Effector memory CD4-positive, alpha-beta T cell (primary cell): Measurements from ENCODE around the gene MTA3.

ENCODE experiments used
- DNase-seq, 3 donors: peaks; one replicate each; pipeline ENCODE4 v3.0.0-alpha.2; 2020
- H3K27ac ChIP-seq: 2 replicates; pipeline ENCODE4 v1.7.0; 2013; ENCODE audit warnings: mild to moderate bottlenecking, low read length, moderate library complexity; ENCODE audit not compliant: insufficient read depth, poor library complexity, severe bottlenecking
- H3K27me3 ChIP-seq: replicated peaks from 2 replicates; pipeline ENCODE4 v1.7.0; 2013; ENCODE audit warnings: mild to moderate bottlenecking, low read length; ENCODE audit not compliant: insufficient read depth, control insufficient read depth, poor library complexity, severe bottlenecking
- H3K36me3 ChIP-seq: 2 replicates; pipeline ENCODE4 v1.7.0; 2013; ENCODE audit warnings: mild to moderate bottlenecking, low read length, moderate library complexity; ENCODE audit not compliant: control insufficient read depth, insufficient read depth
- H3K4me1 ChIP-seq: 2 replicates; pipeline ENCODE4 v1.7.0; 2013; ENCODE audit warnings: low read length, mild to moderate bottlenecking; ENCODE audit not compliant: control insufficient read depth, insufficient read depth, poor library complexity, severe bottlenecking
- H3K4me3 ChIP-seq: 2 replicates; pipeline ENCODE4 v1.7.0; 2013; ENCODE audit warnings: low read length, low read depth, mild to moderate bottlenecking; ENCODE audit not compliant: insufficient read depth, poor library complexity, severe bottlenecking
- H3K9me3 ChIP-seq: 2 replicates; pipeline ENCODE4 v1.7.0; 2013; ENCODE audit warnings: mild to moderate bottlenecking, low read length, moderate library complexity; ENCODE audit not compliant: control insufficient read depth

MTA3 gene

DNA sequence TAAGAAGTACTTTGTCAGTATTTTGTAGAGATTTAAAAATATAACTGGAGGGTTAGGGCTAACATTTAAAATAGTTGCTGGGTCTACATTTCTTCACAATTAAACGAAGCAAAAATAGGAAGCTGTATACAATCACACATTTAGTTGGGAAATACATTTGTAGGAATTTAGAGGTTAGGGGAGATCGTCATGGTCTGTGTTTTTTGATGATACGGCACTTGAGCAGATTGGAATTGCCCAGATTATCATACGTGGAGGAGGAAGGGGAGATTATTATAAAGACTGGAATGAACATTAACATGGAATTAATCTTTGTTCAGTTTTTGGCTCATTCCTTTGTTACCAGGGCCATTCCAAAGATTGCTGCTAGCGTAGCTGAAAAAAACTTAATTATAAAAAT, 84.6 kb downstream of the MTA3 start:
- no peaks in the 10 kb centered on the region for H3K9me3 ChIP-seq
- no peaks in the 10 kb centered on the region for H3K36me3 ChIP-seq
- H3K27ac ChIP-seq: no peak overlapping the region
- no peaks in the 10 kb centered on the region for H3K27me3 ChIP-seq
- peaks cover 5% of the 10 kb centered on the region for H3K4me1 ChIP-seq
- no peak overlapping the region for H3K4me3 ChIP-seq
- DNase-seq: no peak

DNA sequence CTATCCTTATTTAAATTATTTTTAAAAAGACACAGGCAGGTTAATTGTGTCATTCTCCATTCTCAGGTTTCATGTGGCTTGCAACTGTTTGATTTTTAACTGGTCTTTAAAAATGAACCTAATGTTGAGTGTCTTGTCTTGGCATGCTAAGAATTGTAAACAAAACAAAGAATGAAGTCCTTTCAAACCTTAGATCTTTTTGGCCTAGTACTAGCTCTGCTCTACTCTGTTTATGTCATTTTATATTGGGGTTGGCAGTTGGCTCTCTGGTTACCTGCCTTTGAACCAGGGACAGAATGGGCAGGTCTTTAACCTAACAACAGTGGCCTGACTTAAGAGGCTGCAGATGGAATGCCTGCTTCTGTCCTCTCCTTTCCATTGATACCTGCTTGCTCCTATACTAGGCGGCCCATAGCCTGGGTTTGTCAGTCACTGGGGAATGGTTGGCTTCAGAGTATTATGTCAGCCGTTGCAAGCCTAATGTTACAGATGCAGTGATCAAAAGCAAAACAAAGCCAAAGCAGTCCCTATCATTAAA, 85.5 kb downstream of the MTA3 start:
- DNase-seq: no peak
- Histone ChIP-seq H3K9me3 (no peaks in the 10 kb centered on the region), H3K4me3 (no peak overlapping the region), H3K27ac (no peak overlapping the region), H3K4me1 (peaks cover 5% of the 10 kb centered on the region), H3K27me3 (no peaks in the 10 kb centered on the region), H3K36me3 (no peaks in the 10 kb centered on the region)

DNA sequence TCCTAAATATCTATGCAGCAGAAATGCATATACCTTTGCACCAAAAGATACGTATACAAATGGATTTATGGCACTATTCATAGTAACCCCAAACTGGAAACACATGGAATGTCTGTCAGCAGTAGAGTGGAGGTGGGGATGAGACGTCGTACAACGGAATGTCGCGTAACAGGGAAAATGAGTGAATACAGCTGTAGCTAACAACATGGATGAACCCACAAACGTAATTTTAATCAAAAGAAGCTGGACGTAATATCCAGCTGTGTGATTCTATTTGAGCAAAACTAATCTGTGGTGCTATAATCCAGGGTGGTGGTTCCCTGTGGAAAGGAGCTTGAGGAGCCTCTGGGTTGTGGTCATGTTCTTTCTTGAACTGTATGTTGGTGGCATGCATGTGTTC, 89.9 kb downstream of the MTA3 start:
- no peaks in the 10 kb centered on the region for H3K9me3 ChIP-seq
- no peaks in the 10 kb centered on the region for H3K27me3 ChIP-seq
- H3K27ac ChIP-seq: no peak overlapping the region
- no peaks in the 10 kb centered on the region for H3K4me1 ChIP-seq
- H3K36me3 ChIP-seq: no peaks in the 10 kb centered on the region
- no peak for DNase-seq
- H3K4me3 ChIP-seq: no peak overlapping the region

DNA sequence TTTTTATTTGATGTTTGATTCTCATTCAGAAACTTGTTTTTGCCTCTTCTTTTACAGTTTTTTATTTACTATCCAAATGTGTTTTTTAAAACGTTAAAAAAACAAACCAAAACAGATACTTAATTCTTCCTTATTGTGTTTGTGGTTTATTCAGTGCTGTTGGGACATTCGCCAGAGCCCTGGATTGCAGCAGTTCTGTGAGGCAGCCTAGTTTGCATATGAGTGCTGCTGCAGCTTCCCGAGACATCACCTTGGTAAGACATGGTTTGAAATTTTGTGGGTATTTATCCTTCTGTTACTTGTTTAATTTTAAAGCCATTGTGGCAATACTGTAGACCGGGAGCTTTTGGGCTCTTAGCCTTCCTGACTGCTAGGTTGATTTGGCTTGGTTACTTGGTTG, 91.2 kb downstream of the MTA3 start:
- no peaks in the 10 kb centered on the region for H3K4me1 ChIP-seq
- H3K9me3 ChIP-seq: no peaks in the 10 kb centered on the region
- no peak for DNase-seq
- H3K4me3 ChIP-seq: no peak overlapping the region
- no peaks in the 10 kb centered on the region for H3K36me3 ChIP-seq
- H3K27ac ChIP-seq: no peak overlapping the region
- H3K27me3 ChIP-seq: no peaks in the 10 kb centered on the region

DNA sequence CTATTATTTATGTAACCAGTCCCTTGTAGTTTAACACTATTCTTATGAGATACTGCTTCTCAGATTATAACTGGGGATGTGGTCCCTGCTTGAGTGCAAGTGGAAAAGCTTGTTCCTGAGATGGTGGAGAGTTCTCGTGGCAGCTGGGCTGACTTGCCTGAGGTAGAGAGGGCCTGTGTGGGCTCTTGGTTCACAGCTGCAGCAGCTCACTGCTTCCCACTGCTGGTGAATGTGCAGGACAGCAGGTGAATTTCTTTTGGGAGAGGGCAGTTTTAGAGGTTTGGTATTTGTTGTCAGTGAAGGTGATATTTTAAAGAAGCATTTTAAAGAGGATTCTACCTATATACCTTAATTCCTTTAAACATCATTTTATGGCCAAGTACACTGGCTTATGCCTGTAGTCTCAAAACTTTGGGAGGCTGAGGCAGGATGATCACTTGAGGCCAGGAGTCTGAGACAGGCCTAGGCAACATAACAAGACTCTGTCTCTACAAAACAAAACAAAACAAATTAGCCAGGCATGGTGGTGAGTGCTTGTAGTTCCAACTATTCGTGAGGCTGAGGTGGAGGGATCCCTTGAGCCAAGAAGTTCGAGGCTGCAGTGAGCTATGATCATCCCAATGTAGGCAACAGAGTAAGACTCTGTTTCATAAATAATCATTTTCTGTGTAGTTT, 94.8 kb downstream of the MTA3 start:
- H3K4me1 ChIP-seq: no peaks in the 10 kb centered on the region
- DNase-seq: peak; percentile 1 to 16 (median 2)
- H3K4me3 ChIP-seq: no peak overlapping the region
- no peaks in the 10 kb centered on the region for H3K27me3 ChIP-seq
- no peaks in the 10 kb centered on the region for H3K9me3 ChIP-seq
- H3K36me3 ChIP-seq: no peaks in the 10 kb centered on the region
- H3K27ac ChIP-seq: no peak overlapping the region

DNA sequence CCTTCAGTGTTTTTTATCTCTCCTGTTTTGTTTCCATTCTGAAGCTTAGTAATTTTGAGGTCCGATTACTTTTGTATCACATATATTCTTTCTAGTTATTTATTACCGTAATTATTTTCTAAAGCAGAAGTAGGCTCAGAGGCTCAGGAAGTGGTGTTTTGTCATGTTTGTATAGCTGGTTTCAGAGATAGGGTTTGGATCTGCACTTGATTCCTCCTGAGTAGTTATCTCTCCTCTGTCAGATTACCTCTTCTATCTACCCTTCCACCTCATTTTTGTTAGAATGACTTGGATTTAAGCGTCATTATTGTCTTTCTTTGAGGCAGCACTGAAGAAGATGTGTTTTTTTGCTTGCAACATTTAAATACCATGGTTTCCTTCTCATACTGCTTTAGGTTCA, 95.4 kb downstream of the MTA3 start:
- H3K27me3 ChIP-seq: no peaks in the 10 kb centered on the region
- H3K9me3 ChIP-seq: no peaks in the 10 kb centered on the region
- no peaks in the 10 kb centered on the region for H3K4me1 ChIP-seq
- no peaks in the 10 kb centered on the region for H3K36me3 ChIP-seq
- no peak overlapping the region for H3K4me3 ChIP-seq
- H3K27ac ChIP-seq: no peak overlapping the region
- DNase-seq: no peak

DNA sequence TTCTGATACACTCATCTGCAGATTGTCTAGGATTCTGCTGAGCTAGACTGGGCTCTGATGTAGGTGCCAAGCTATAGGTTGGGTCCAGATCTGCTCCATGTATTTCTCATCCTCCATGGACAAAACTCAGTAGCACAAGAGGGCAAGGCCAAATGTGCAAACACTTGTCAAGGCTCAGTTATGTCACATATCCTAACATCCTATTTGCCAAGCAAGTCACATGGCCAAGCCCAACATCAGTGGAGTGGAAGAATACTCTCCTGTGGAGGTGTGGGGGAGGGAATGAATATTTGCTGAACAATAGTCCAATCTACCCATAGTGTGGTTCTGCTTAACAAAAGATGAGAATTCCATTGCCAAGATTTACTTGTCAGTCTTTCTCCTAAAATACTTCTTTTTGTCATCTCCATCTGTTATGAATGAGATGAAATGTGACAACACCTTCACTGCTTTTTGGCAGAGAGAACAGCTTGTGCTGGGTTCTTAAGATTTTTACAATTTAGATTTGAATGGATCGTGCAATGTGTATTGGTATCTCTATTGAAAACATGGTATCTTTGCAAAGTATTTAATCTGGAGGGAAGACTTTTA, 105.7 kb downstream of the MTA3 start:
- no peaks in the 10 kb centered on the region for H3K9me3 ChIP-seq
- no peaks in the 10 kb centered on the region for H3K36me3 ChIP-seq
- no peaks in the 10 kb centered on the region for H3K27me3 ChIP-seq
- H3K4me3 ChIP-seq: no peak overlapping the region
- H3K4me1 ChIP-seq: no peaks in the 10 kb centered on the region
- H3K27ac ChIP-seq: no peak overlapping the region
- no peak for DNase-seq

DNA sequence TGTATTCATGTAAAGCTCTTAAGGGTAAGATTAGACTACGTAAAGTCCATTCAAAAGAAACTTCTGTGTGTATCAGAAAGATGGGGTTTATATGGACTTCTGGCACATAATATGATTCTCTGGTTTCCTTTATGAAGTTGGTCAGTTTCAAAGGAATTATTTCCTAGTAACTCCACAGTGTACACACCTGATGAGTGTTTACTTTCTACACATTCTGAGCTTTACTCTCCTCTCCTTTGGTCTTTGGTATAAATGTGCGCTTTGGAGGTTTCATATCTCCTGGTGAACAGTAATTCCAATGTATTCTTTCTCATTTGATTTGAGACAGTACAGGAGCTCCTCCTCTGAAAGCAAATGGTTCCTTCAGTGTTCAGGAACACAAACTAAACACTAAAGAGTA, 107.4 kb downstream of the MTA3 start:
- Histone ChIP-seq H3K9me3 (no peaks in the 10 kb centered on the region), H3K4me1 (no peaks in the 10 kb centered on the region), H3K27ac (no peak overlapping the region), H3K36me3 (no peaks in the 10 kb centered on the region), H3K27me3 (no peaks in the 10 kb centered on the region), H3K4me3 (no peak overlapping the region)
- no peak for DNase-seq

DNA sequence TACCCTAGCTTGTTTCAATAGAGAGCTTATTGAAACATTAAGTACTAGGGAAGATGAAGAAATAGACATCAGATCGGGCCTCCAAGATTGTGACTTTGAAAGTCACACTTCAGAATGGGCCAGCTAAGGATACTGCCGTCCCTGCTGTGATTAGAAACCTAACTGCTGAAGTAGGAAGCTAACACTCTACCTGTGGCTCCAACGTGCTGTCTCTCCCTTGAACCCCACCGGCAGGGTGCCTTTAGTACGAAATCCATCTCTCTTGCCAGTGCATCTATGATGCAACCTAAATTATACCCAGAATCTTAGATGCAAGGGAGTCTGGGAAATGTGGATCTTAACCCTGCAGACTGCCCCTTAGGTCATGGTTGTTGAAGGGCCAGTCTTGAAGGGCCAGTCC, 116.9 kb downstream of the MTA3 start:
- DNase-seq: no peak
- Histone ChIP-seq H3K27me3 (no peaks in the 10 kb centered on the region), H3K4me3 (no peak overlapping the region), H3K9me3 (no peaks in the 10 kb centered on the region), H3K36me3 (no peaks in the 10 kb centered on the region), H3K27ac (no peak overlapping the region), H3K4me1 (no peaks in the 10 kb centered on the region)

DNA sequence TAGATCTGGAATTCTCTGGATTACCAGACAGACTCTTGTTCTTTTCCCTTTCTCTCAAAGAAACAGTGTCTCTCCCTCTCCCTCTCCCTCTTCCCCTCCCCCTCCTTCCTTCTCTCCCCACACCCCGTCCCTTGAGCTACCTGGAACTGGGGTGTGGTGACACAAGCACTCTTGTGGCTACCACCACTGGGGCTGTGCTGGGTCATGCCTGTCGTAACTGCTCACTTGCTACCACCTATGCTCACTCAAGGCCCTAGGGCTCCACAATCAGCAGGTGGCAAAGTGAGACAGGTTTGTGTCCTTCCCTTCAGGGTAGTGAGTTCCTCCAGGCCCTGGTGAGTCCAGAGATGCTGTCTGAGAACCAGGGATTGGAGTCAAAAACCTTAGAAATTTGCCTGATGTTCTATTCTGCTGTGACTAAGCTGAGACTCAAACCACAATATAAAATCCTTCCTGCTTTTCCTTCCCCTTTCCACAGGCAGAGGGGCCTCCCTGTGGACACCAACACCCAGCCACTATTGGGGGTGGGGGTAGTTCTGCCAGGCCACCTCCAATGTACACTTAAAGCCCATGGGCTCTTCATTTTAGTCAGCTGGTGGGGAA, 124.7 kb downstream of the MTA3 start:
- H3K36me3 ChIP-seq: no peaks in the 10 kb centered on the region
- no peaks in the 10 kb centered on the region for H3K4me1 ChIP-seq
- H3K27me3 ChIP-seq: no peaks in the 10 kb centered on the region
- no peaks in the 10 kb centered on the region for H3K9me3 ChIP-seq
- no peak for DNase-seq
- no peak overlapping the region for H3K4me3 ChIP-seq
- no peak overlapping the region for H3K27ac ChIP-seq
